ENCODE measurements around the gene GYS2. TPM values are rescaled to one million over a fixed set of nuclear protein-coding genes. Genes with fewer than 3 reads are reported as not detected.

The GYS2 gene
- total and polyA plus RNA-seq, 4 donors, result 15.5 to 86.8 (median 34.1) TPM

DNA sequence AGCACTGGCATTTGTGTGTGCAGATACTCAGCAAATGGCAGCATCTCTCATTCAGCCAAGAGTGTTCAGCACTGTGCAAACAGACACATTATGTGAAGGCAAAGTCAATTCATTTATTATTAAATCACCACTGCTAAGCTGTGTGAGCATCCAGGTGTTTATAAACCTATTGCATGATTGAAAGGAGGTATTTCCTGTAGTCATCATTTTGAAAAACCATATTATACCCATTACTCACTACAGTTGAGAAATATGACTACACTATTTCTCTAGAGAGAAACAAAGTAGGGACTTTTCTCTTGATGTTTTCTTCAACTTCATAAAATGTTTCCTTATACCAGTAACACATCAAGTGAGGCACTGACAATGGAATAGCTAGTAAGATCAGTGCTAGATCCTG, 64.8 kb downstream of the GYS2 start:
- H3K36me3 ChIP-seq (ENCODE audit: control insufficient read depth in 4 of 4, insufficient read depth in 3 of 4, low read depth in 1 of 4, low read length in 3 of 4), result peaks cover 0 to 43% (median 29%) of the 10 kb centered on the region in 4 donors
- H3K9ac ChIP-seq (ENCODE audit: low read depth in 1 of 2, low read length in 2 of 2), result no peak overlapping the region
- no peak for DNase-seq (ENCODE audit: low spot score)
- no peak overlapping the region for H3K4me3 ChIP-seq (ENCODE audit: low read depth in 1 of 3, low read length in 3 of 3)
- H3K9me3 ChIP-seq (ENCODE audit: control insufficient read depth in 4 of 4, low read length in 3 of 4), result no peaks in the 10 kb centered on the region
- H3K27me3 ChIP-seq (ENCODE audit: control insufficient read depth in 4 of 4, insufficient read depth in 4 of 4, low read length in 3 of 4), result no peaks in the 10 kb centered on the region
- TF ChIP-seq HNF4A (conservative IDR thresholded peaks at IDR 0.05) (no peak), EGR1 (IDR thresholded peaks at IDR 0.05; ENCODE audit: low read depth in 2 of 2) (no peak), HNF4G (IDR thresholded peaks at IDR 0.05) (no peak), JUND (IDR thresholded peaks at IDR 0.05) (no peak), FOXA1 (IDR thresholded peaks at IDR 0.05) (no peak)
- TF ChIP-seq, protein P1, sequence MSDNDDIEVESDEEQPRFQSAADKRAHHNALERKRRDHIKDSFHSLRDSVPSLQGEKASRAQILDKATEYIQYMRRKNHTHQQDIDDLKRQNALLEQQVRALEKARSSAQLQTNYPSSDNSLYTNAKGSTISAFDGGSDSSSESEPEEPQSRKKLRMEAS (IDR thresholded peaks at IDR 0.05), result no peak
- H3K4me1 ChIP-seq (ENCODE audit: control insufficient read depth in 4 of 4, insufficient read depth in 4 of 4, low read length in 3 of 4), result no peaks in the 10 kb centered on the region
- H3K27ac ChIP-seq (ENCODE audit: low read depth in 1 of 2, low read length in 2 of 2), result no peak overlapping the region

DNA sequence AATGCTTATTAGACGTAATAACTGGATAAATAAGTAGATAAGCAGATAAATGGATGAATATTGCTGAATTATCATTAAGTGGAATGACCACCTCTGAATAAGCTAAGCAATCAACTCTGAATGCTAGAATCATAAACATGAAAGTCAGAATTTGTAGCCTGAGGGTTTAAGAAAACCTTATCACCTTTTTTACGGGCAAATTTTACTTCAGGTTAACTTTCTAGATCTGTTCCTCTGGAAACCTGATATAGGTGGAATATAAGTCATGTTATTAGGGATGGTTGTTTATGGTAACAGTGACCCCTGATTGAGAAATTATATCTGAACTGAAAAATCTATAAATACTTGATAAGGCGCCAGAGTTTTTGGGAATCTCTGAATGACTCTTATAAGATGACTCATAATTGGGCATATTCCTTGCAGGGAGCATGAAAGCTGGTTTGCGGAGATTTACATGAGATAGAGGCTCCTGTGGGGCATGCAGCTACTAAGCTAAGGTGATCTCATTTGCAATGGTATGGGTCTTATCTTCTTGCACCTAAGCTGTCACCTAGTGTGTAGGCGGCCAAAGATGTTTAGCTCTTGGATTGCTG, 66.5 kb downstream of the GYS2 start:
- no peaks in the 10 kb centered on the region for H3K4me1 ChIP-seq (ENCODE audit: control insufficient read depth in 4 of 4, insufficient read depth in 4 of 4, low read length in 3 of 4)
- no peaks in the 10 kb centered on the region for H3K9me3 ChIP-seq (ENCODE audit: control insufficient read depth in 4 of 4, low read length in 3 of 4)
- H3K27me3 ChIP-seq (ENCODE audit: control insufficient read depth in 4 of 4, insufficient read depth in 4 of 4, low read length in 3 of 4), result no peaks in the 10 kb centered on the region
- WGBS, result 95% methylated on average over 5 of the region's 5 CpGs
- peaks cover 0 to 46% (median 28%) of the 10 kb centered on the region in 4 donors for H3K36me3 ChIP-seq (ENCODE audit: control insufficient read depth in 4 of 4, insufficient read depth in 3 of 4, low read depth in 1 of 4, low read length in 3 of 4)
- no peak overlapping the region for H3K9ac ChIP-seq (ENCODE audit: low read depth in 1 of 2, low read length in 2 of 2)
- no peak for DNase-seq (ENCODE audit: low spot score)
- TF ChIP-seq YY1 (IDR thresholded peaks at IDR 0.05), result no peak
- TF ChIP-seq RXRA (IDR thresholded peaks at IDR 0.05), result no peak
- TF ChIP-seq HNF4G (IDR thresholded peaks at IDR 0.05), result no peak
- TF ChIP-seq, protein P2, sequence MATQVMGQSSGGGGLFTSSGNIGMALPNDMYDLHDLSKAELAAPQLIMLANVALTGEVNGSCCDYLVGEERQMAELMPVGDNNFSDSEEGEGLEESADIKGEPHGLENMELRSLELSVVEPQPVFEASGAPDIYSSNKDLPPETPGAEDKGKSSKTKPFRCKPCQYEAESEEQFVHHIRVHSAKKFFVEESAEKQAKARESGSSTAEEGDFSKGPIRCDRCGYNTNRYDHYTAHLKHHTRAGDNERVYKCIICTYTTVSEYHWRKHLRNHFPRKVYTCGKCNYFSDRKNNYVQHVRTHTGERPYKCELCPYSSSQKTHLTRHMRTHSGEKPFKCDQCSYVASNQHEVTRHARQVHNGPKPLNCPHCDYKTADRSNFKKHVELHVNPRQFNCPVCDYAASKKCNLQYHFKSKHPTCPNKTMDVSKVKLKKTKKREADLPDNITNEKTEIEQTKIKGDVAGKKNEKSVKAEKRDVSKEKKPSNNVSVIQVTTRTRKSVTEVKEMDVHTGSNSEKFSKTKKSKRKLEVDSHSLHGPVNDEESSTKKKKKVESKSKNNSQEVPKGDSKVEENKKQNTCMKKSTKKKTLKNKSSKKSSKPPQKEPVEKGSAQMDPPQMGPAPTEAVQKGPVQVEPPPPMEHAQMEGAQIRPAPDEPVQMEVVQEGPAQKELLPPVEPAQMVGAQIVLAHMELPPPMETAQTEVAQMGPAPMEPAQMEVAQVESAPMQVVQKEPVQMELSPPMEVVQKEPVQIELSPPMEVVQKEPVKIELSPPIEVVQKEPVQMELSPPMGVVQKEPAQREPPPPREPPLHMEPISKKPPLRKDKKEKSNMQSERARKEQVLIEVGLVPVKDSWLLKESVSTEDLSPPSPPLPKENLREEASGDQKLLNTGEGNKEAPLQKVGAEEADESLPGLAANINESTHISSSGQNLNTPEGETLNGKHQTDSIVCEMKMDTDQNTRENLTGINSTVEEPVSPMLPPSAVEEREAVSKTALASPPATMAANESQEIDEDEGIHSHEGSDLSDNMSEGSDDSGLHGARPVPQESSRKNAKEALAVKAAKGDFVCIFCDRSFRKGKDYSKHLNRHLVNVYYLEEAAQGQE (IDR thresholded peaks at IDR 0.05), result no peak
- no peak for TF ChIP-seq RAD21 (IDR thresholded peaks at IDR 0.05)
- no peak for TF ChIP-seq JUND (IDR thresholded peaks at IDR 0.05)
- TF ChIP-seq, protein P3, sequence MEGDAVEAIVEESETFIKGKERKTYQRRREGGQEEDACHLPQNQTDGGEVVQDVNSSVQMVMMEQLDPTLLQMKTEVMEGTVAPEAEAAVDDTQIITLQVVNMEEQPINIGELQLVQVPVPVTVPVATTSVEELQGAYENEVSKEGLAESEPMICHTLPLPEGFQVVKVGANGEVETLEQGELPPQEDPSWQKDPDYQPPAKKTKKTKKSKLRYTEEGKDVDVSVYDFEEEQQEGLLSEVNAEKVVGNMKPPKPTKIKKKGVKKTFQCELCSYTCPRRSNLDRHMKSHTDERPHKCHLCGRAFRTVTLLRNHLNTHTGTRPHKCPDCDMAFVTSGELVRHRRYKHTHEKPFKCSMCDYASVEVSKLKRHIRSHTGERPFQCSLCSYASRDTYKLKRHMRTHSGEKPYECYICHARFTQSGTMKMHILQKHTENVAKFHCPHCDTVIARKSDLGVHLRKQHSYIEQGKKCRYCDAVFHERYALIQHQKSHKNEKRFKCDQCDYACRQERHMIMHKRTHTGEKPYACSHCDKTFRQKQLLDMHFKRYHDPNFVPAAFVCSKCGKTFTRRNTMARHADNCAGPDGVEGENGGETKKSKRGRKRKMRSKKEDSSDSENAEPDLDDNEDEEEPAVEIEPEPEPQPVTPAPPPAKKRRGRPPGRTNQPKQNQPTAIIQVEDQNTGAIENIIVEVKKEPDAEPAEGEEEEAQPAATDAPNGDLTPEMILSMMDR (IDR thresholded peaks at IDR 0.05; ENCODE audit: low read depth, low read length, missing input control), result no peak
- TF ChIP-seq HNF4A (conservative IDR thresholded peaks at IDR 0.05), result no peak
- TF ChIP-seq EGR1 (IDR thresholded peaks at IDR 0.05; ENCODE audit: low read depth in 2 of 2), result no peak
- no peak for TF ChIP-seq TAF1 (conservative IDR thresholded peaks at IDR 0.05)
- H3K4me3 ChIP-seq (ENCODE audit: low read depth in 1 of 3, low read length in 3 of 3), result no peak overlapping the region
- H3K27ac ChIP-seq (ENCODE audit: low read depth in 1 of 2, low read length in 2 of 2), result no peak overlapping the region

DNA sequence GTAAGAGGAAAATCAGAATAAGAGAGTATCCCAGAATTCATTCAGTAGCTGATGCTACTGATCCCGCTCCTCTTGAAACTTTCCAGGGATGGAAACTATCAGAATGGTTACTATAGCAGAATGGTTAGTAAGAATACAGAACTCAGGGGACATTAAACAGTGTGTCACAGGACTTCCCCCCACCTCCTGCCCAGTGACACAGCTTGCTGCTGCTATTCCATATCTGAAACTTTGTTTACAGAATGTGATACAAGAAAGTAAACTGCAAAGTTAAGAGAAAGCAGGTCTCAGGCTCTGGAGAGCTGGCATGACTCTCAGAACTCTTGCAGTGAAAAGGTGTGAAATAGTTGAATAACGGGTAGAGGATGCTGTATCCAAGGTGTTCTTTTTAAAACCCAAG, 75.2 kb downstream of the GYS2 start:
- no peak for DNase-seq (ENCODE audit: low spot score)
- Histone ChIP-seq H3K36me3 (ENCODE audit: control insufficient read depth in 4 of 4, insufficient read depth in 3 of 4, low read depth in 1 of 4, low read length in 3 of 4) (peaks cover 2 to 24% (median 8%) of the 10 kb centered on the region in 4 donors), H3K4me1 (ENCODE audit: control insufficient read depth in 4 of 4, insufficient read depth in 4 of 4, low read length in 3 of 4) (peaks cover 0 to 22% (median 17%) of the 10 kb centered on the region in 4 donors), H3K27ac (ENCODE audit: low read depth in 1 of 2, low read length in 2 of 2) (no peak overlapping the region), H3K27me3 (ENCODE audit: control insufficient read depth in 4 of 4, insufficient read depth in 4 of 4, low read length in 3 of 4) (no peaks in the 10 kb centered on the region), H3K9me3 (ENCODE audit: control insufficient read depth in 4 of 4, low read length in 3 of 4) (peaks cover 0 to under 1% (median 0%) of the 10 kb centered on the region in 4 donors), H3K9ac (ENCODE audit: low read depth in 1 of 2, low read length in 2 of 2) (no peak overlapping the region), H3K4me3 (ENCODE audit: low read depth in 1 of 3, low read length in 3 of 3) (no peak overlapping the region)
- no peak for TF ChIP-seq YY1 (IDR thresholded peaks at IDR 0.05)
- 87% methylated on average over 2 of the region's 2 CpGs for WGBS

All from liver (tissue), 9 donors.